OCI-LY1 (cell line): Measurements from ENCODE around the gene TENM4.

Source experiments
- H2AFZ ChIP-seq: fragments of 200-600 bp; sonication (generic), shearing (Covaris generic); 2 replicates; pipeline ENCODE4 v1.6.0; 2014; ENCODE audit warnings: antibody characterized with exemption, mild to moderate bottlenecking, low read length
- H3F3A ChIP-seq: fragments of 200-600 bp; sonication (generic), shearing (Covaris generic); 2 replicates; pipeline ENCODE4 v1.6.0; 2014; ENCODE audit warnings: mild to moderate bottlenecking, antibody characterized with exemption, low read length, moderate library complexity; ENCODE audit not compliant: insufficient read depth
- H3K27ac ChIP-seq: fragments of 200-600 bp; sonication (generic); 2 replicates; pipeline ENCODE4 v1.5.1; 2014; ENCODE audit warnings: low read length, mixed run types, mild to moderate bottlenecking, low read depth; ENCODE audit not compliant: poor library complexity, severe bottlenecking
- H3K27me3 ChIP-seq: fragments of 200-600 bp; sonication (generic); 2 replicates; pipeline ENCODE4 v1.6.0; 2014; ENCODE audit warnings: antibody characterized with exemption, mild to moderate bottlenecking, low read length, moderate library complexity; ENCODE audit not compliant: insufficient read depth
- H3K36me3 ChIP-seq: fragments of 200-600 bp; sonication (generic); 2 replicates; pipeline ENCODE4 v1.6.1; 2014; ENCODE audit warnings: mild to moderate bottlenecking, antibody characterized with exemption, low read length, moderate library complexity, mixed read lengths; ENCODE audit not compliant: insufficient read depth
- H3K4me1 ChIP-seq: fragments of 200-600 bp; sonication (generic); 2 replicates; pipeline ENCODE4 v1.5.1; 2014; ENCODE audit warnings: mild to moderate bottlenecking, low read length, moderate library complexity; ENCODE audit not compliant: insufficient read depth, severe bottlenecking
- H3K4me2 ChIP-seq: fragments of 200-600 bp; sonication (generic), shearing (Covaris generic); 2 replicates; pipeline ENCODE4 v1.6.1; 2014; ENCODE audit warnings: low read length
- H3K4me3 ChIP-seq: fragments of 200-600 bp; sonication (generic); 2 replicates; pipeline ENCODE4 v1.5.1; 2014; ENCODE audit warnings: low read length, low read depth, mild to moderate bottlenecking, mixed read lengths; ENCODE audit not compliant: poor library complexity, severe bottlenecking
- H3K79me2 ChIP-seq: fragments of 200-600 bp; shearing (Covaris generic); 2 replicates; pipeline ENCODE4 v1.6.1; 2016; ENCODE audit warnings: mixed run types, low read length, mixed read lengths; ENCODE audit not compliant: insufficient read depth
- H3K9ac ChIP-seq: fragments of 200-600 bp; sonication (generic), shearing (Covaris generic); 2 replicates; pipeline ENCODE4 v1.6.1; 2014; ENCODE audit warnings: mild to moderate bottlenecking, low read length, mixed read lengths
- H3K9me2 ChIP-seq: fragments of 200-600 bp; sonication (generic), shearing (Covaris generic); 2 replicates; pipeline ENCODE4 v1.6.1; 2014; ENCODE audit warnings: low read depth, mild to moderate bottlenecking, low read length, mixed read lengths
- H3K9me3 ChIP-seq: fragments of 200-600 bp; shearing (Covaris generic); 2 replicates; pipeline ENCODE4 v1.6.1; 2014; ENCODE audit warnings: low read length, mixed read lengths
- H4K20me1 ChIP-seq: fragments of 200-600 bp; sonication (generic), shearing (Covaris generic); 2 replicates; pipeline ENCODE4 v1.6.0; 2016; ENCODE audit warnings: mild to moderate bottlenecking, low read length; ENCODE audit not compliant: insufficient read depth
- CTCF ChIP-seq: fragments of 200-600 bp; sonication (generic), shearing (Covaris generic); IDR thresholded peaks from 2 replicates; pipeline ENCODE4 v1.5.1; 2017; ENCODE audit warnings: mild to moderate bottlenecking, antibody characterized with exemption, low read length, moderate library complexity, mixed read lengths
- EZH2 ChIP-seq: fragments of 200-600 bp; sonication (generic), shearing (Covaris generic); IDR thresholded peaks from 2 replicates; pipeline ENCODE4 v1.8.0; 2017; ENCODE audit warnings: borderline replicate concordance, mixed run types, mild to moderate bottlenecking, antibody characterized with exemption, low read length, moderate library complexity, mixed read lengths

Gene TENM4

GRCh38 chr11:79422866-79423265, 18.0 kb downstream of the TENM4 start:
- H3K27me3 ChIP-seq = no peaks in the 10 kb centered on the region
- H3K9me3 ChIP-seq = no peaks in the 10 kb centered on the region
- no peak for TF ChIP-seq CTCF
- no peak for TF ChIP-seq EZH2
- no peaks in the 10 kb centered on the region for H3K4me1 ChIP-seq
- H3K4me3 ChIP-seq = no peak overlapping the region
- no peaks in the 10 kb centered on the region for H4K20me1 ChIP-seq
- no peak overlapping the region for H3K4me2 ChIP-seq
- H3K79me2 ChIP-seq = no peaks in the 10 kb centered on the region
- H3K9me2 ChIP-seq = no peaks in the 10 kb centered on the region
- H2AFZ ChIP-seq = no peak overlapping the region
- H3K36me3 ChIP-seq = no peaks in the 10 kb centered on the region
- H3K27ac ChIP-seq = no peak overlapping the region
- H3F3A ChIP-seq = no peaks in the 10 kb centered on the region
- no peak overlapping the region for H3K9ac ChIP-seq

- H3K4me3 ChIP-seq = no peak overlapping the region
- H3K9me3 ChIP-seq = no peaks in the 10 kb centered on the region
- H3K36me3 ChIP-seq = no peaks in the 10 kb centered on the region
- no peaks in the 10 kb centered on the region for H3K27me3 ChIP-seq
- no peak overlapping the region for H2AFZ ChIP-seq
- no peaks in the 10 kb centered on the region for H3K4me1 ChIP-seq
- TF ChIP-seq CTCF = no peak
- TF ChIP-seq EZH2 = no peak
- no peak overlapping the region for H3K9ac ChIP-seq
- no peaks in the 10 kb centered on the region for H4K20me1 ChIP-seq
- H3K9me2 ChIP-seq = no peaks in the 10 kb centered on the region
- no peaks in the 10 kb centered on the region for H3F3A ChIP-seq
- no peak overlapping the region for H3K27ac ChIP-seq
- no peaks in the 10 kb centered on the region for H3K79me2 ChIP-seq
- no peak overlapping the region for H3K4me2 ChIP-seq
Observed at GRCh38 chr11:79421820-79422219, 19.0 kb downstream of the TENM4 start.

- Histone ChIP-seq H3K36me3 (no peaks in the 10 kb centered on the region), H3K27ac (no peak overlapping the region), H3K79me2 (no peaks in the 10 kb centered on the region), H3K4me3 (no peak overlapping the region), H3K4me1 (no peaks in the 10 kb centered on the region), H3K9ac (no peak overlapping the region), H3F3A (no peaks in the 10 kb centered on the region), H3K9me2 (no peaks in the 10 kb centered on the region), H3K9me3 (no peaks in the 10 kb centered on the region; the same call in 1 of the 2 replicates), H4K20me1 (no peaks in the 10 kb centered on the region), H3K27me3 (no peaks in the 10 kb centered on the region), H2AFZ (no peak overlapping the region), H3K4me2 (no peak overlapping the region)
- TF ChIP-seq CTCF (no peak), EZH2 (no peak)
Observed at GRCh38 chr11:79419120-79419519, 21.7 kb downstream of the TENM4 start.
